SK-N-SH treated with all-trans-retinoic acid at 6 μM for 48 hours (cell line): ENCODE data around the gene HRK.

Source experiments
- BACH2 ChIP-seq: fragments of 250-450 bp; sonication (Bioruptor Pico); IDR thresholded peaks from 2 replicates; pipeline ENCODE4 v1.9.0; 2021; ENCODE audit warnings: mild to moderate bottlenecking, borderline replicate concordance
- CSRNP3 ChIP-seq: fragments of 250-450 bp; sonication (Bioruptor Pico); IDR thresholded peaks from 2 replicates; pipeline ENCODE4 v1.5.1; 2021; ENCODE audit warnings: mild to moderate bottlenecking, moderate library complexity
- OSR1 ChIP-seq: fragments of 250-450 bp; sonication (Bioruptor Pico); IDR thresholded peaks from 2 replicates; pipeline ENCODE4 v1.8.0; 2022; ENCODE audit warnings: moderate library complexity, mild to moderate bottlenecking, inconsistent platforms
- PATZ1 ChIP-seq: fragments of 250-450 bp; sonication (Bioruptor Pico); IDR thresholded peaks from 2 replicates; pipeline ENCODE4 v1.8.0; 2020; ENCODE audit warnings: mild to moderate bottlenecking, moderate library complexity, borderline replicate concordance
- POU6F1 ChIP-seq: fragments of 250-450 bp; sonication (Bioruptor Pico); IDR thresholded peaks from 2 replicates; pipeline ENCODE4 v1.8.0; 2021; ENCODE audit warnings: low read depth, mild to moderate bottlenecking, moderate library complexity, borderline replicate concordance
- RARB ChIP-seq: fragments of 250-450 bp; sonication (Bioruptor Pico); IDR thresholded peaks from 2 replicates; pipeline ENCODE4 v1.8.0; 2021; ENCODE audit warnings: mild to moderate bottlenecking, moderate library complexity
- SNAI2 ChIP-seq: fragments of 250-450 bp; sonication (Bioruptor Pico); IDR thresholded peaks from 2 replicates; pipeline ENCODE4 v1.5.0; 2020; ENCODE audit warnings: mild to moderate bottlenecking, moderate library complexity
- TCF4 ChIP-seq: fragments of 250-450 bp; sonication (Bioruptor Pico); IDR thresholded peaks from 2 replicates; pipeline ENCODE4 v1.8.0; 2021; ENCODE audit warnings: mild to moderate bottlenecking, moderate library complexity, borderline replicate concordance
- TOX ChIP-seq: fragments of 250-450 bp; sonication (Bioruptor Pico); IDR thresholded peaks from 2 replicates; pipeline ENCODE4 v1.8.0; 2021; ENCODE audit warnings: mild to moderate bottlenecking, moderate library complexity, borderline replicate concordance
- TSHZ2 ChIP-seq: fragments of 250-450 bp; sonication (Bioruptor Pico); IDR thresholded peaks from 2 replicates; pipeline ENCODE4 v1.5.0; 2020; ENCODE audit warnings: mild to moderate bottlenecking, moderate library complexity
- ZC3H10 ChIP-seq: fragments of 250-450 bp; sonication (Bioruptor Pico); IDR thresholded peaks from 2 replicates; pipeline ENCODE4 v1.5.1; 2021; ENCODE audit warnings: mild to moderate bottlenecking, moderate library complexity
- ZFP3 ChIP-seq: fragments of 250-450 bp; sonication (Bioruptor Pico); IDR thresholded peaks from 2 replicates; pipeline ENCODE4 v1.5.0; 2020; ENCODE audit warnings: mild to moderate bottlenecking, moderate library complexity
- ZFP30 ChIP-seq: fragments of 450-650 bp; formaldehyde crosslinking; IDR thresholded peaks from 2 replicates; pipeline ENCODE4 v1.5.0; 2022; ENCODE audit warnings: mild to moderate bottlenecking, moderate library complexity
- ZNF70 ChIP-seq: fragments of 450-650 bp; formaldehyde crosslinking; IDR thresholded peaks from 2 replicates; pipeline ENCODE4 v1.5.0; 2020; ENCODE audit warnings: mild to moderate bottlenecking, moderate library complexity

GRCh38 chr12:116876151-116876869 is 4.9 kb downstream of the HRK start:
- no peak for TF ChIP-seq PATZ1 (CRISPR knock-in tag)
- TF ChIP-seq ZFP30 (CRISPR knock-in tag), result no peak
- no peak for TF ChIP-seq POU6F1 (CRISPR knock-in tag)
- TF ChIP-seq OSR1 (CRISPR knock-in tag), result no peak
- TF ChIP-seq ZFP3, result no peak
- TF ChIP-seq TOX, result no peak
- no peak for TF ChIP-seq ZC3H10
- no peak for TF ChIP-seq SNAI2 (CRISPR knock-in tag)
- TF ChIP-seq TSHZ2 (CRISPR knock-in tag), result no peak
- TF ChIP-seq TCF4 (CRISPR knock-in tag), result no peak
- TF ChIP-seq BACH2 (CRISPR knock-in tag), result no peak
- no peak for TF ChIP-seq ZNF70 (CRISPR knock-in tag)
- no peak for TF ChIP-seq CSRNP3 (CRISPR knock-in tag)
- no peak for TF ChIP-seq RARB
